ENCODE data around the gene LSP1.
A peak's percentile ranks its signal among the peaks of the same experiment; 100 is the strongest.

Gene LSP1

DNA sequence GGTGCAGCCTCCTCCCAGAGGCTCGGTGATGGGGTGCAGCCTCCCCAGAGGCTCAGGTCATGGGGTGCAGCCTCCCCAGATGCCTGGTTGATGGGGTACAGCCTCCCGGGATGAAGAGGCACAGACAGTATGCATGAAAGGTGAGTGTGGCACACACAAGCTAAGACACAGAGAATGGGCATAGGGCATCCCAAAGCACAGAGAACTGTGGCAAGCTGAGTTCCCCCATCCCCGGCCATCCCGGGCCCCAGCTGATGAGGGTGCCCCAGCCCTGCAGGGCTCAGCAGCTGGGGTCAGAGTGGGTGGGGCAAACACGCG is 22.9 kb upstream of the LSP1 start:
- no peak for DNase-seq
- H3K4me1 Mint-ChIP-seq, result peaks cover 15% of the 10 kb centered on the region
- TF ChIP-seq, protein P1, sequence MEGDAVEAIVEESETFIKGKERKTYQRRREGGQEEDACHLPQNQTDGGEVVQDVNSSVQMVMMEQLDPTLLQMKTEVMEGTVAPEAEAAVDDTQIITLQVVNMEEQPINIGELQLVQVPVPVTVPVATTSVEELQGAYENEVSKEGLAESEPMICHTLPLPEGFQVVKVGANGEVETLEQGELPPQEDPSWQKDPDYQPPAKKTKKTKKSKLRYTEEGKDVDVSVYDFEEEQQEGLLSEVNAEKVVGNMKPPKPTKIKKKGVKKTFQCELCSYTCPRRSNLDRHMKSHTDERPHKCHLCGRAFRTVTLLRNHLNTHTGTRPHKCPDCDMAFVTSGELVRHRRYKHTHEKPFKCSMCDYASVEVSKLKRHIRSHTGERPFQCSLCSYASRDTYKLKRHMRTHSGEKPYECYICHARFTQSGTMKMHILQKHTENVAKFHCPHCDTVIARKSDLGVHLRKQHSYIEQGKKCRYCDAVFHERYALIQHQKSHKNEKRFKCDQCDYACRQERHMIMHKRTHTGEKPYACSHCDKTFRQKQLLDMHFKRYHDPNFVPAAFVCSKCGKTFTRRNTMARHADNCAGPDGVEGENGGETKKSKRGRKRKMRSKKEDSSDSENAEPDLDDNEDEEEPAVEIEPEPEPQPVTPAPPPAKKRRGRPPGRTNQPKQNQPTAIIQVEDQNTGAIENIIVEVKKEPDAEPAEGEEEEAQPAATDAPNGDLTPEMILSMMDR (IDR thresholded peaks at IDR 0.05), result no peak
- H3K36me3 Mint-ChIP-seq (ENCODE audit: low read depth), result no peaks in the 10 kb centered on the region
- H3K27me3 Mint-ChIP-seq (ENCODE audit: low read depth, poor library complexity), result peaks cover 30% of the 10 kb centered on the region
- no peak overlapping the region for H3K4me3 Mint-ChIP-seq
- no peak overlapping the region for H3K27ac Mint-ChIP-seq
- no peaks in the 10 kb centered on the region for H3K9me3 Mint-ChIP-seq

DNA sequence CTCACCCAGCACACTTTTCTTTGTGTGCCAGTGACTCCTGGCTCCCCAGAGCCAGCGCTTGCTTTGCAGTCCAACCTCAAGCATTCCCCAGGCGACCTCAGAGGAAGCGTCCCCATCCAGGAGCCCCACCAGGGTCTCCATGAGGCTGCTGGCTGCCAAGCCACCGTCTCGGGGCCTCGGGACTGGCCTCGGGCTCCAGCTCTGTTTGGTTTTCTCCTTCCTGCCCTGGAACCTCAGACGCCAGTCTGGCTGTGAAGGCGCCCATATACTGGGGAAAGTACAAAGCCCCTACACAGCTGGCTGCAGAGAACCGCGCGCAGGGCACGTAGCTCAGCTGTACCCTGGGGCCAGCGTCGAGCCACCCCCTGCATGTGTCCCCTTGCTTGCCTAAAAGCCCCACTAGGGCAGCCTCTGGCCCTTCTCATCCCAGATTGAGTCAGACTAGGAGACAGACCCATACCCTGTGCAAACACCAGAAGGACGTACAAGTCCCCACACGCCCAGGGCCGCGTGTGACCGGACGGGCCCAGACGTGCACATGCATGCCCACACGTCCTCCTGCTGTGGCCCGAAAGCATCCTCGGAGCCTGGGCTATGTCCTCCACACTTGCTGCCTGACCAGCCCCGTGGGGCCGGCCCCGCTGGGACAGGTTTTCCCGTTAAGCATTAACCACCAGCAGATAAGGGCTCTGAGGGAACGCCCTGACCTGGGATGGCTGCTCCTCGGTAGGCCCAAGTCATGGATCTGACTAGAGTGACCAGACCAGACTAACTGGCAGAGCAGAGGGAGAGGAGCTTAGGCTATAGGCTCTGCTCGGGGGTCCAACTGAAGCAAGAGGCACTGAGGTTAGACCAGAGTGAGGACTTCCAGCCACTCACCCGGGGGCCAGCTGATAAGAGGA is 22.3 kb upstream of the LSP1 start:
- DNase-seq, result no peak
- peaks cover 15% of the 10 kb centered on the region for H3K4me1 Mint-ChIP-seq
- H3K36me3 Mint-ChIP-seq (ENCODE audit: low read depth), result no peaks in the 10 kb centered on the region
- no peak overlapping the region for H3K4me3 Mint-ChIP-seq
- H3K27ac Mint-ChIP-seq, result no peak overlapping the region
- H3K27me3 Mint-ChIP-seq (ENCODE audit: low read depth, poor library complexity), result peaks cover 32% of the 10 kb centered on the region
- TF ChIP-seq, protein P1 (IDR thresholded peaks at IDR 0.05), result no peak
- H3K9me3 Mint-ChIP-seq, result no peaks in the 10 kb centered on the region

DNA sequence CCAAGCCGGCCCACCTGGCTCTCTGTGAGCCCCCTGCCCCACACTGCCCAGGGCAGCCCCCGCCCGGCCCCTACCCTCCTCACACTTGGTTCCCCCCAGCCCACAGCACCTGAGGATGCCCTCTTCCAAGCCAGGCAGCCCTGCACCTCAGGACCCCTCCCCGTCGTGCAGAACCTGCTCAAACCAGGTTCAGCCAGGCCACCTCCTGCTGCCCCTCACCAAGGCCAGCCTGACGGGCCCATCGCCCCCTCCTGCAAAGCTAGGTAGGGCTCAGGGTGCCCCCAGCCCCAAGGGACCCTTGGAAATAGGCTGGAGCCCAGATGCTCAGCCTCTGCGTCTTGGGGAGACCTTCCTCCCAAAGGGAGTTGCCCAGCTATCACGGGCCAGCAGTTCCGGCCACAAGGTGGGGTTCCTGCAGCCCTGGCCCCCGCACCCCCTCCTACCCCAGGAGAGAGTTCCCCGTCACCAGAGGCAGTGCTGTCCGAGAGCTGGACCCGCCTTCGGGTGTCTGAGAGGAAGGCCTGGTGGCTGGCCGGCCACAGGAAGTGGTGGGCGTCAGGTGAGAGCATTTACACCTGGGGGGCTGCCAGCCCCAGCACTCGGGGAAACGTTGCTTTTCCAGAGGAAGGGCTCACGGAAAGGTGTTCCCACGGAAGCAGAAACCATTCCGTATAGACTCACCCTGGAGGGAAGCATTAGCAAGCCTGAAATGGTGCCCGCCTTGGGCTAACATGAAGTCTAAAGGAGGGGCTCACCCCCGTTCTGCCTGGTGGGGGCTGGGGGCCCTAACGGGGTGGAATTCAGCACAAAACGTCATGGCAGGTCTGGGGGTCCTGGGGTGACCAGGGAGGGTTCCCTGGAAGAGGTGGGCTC is 21.3 kb upstream of the LSP1 start:
- Mint-ChIP-seq H3K9me3 (no peaks in the 10 kb centered on the region), H3K27me3 (ENCODE audit: low read depth, poor library complexity) (peaks cover 33% of the 10 kb centered on the region), H3K4me3 (no peak overlapping the region), H3K27ac (no peak overlapping the region), H3K4me1 (peaks cover 15% of the 10 kb centered on the region), H3K36me3 (ENCODE audit: low read depth) (no peaks in the 10 kb centered on the region)
- no peak for DNase-seq
- TF ChIP-seq, protein P1 (IDR thresholded peaks at IDR 0.05), result no peak

DNA sequence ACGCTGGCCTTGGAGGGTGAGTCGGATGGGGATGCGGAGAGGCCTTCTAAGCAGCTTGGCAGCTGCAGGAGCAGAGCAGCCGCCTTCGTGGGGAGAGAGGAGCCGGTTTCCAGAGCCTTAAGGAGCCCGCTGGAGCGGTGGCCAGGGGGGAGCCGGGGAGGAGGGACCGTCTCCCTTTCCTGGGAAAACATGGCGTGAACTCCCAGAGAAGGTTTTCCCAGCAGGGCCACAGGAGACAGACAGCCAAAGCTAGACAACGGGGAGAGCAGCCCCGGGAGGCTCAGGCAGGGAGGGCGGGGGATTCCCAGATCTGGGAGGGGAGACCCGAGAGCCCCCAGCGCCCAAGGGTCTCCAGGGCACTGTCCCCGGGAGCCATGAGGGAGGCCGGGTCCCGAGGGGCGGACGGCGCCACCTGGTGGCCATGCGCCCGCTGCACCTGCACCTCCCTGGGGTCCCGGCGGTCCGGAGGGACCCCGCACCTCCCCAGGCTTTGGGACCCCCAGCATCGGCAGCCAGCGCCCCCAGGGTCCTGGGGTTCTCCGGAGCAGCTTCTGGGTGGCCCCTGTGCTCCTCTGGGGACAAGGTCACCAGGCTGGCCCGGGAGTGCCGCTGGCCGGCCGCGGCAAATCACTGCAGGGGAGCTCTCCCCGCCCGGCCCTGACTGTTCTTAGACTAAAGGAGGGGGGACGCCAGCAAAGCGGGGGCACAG is 20.5 kb upstream of the LSP1 start:
- peaks cover 15% of the 10 kb centered on the region for H3K4me1 Mint-ChIP-seq
- no peak overlapping the region for H3K4me3 Mint-ChIP-seq
- H3K27ac Mint-ChIP-seq, result no peak overlapping the region
- H3K36me3 Mint-ChIP-seq (ENCODE audit: low read depth), result no peaks in the 10 kb centered on the region
- no peaks in the 10 kb centered on the region for H3K9me3 Mint-ChIP-seq
- H3K27me3 Mint-ChIP-seq (ENCODE audit: low read depth, poor library complexity), result peaks cover 33% of the 10 kb centered on the region
- TF ChIP-seq, protein P1 (IDR thresholded peaks at IDR 0.05), result peak; percentile 96
- DNase-seq, result peak; percentile 88

DNA sequence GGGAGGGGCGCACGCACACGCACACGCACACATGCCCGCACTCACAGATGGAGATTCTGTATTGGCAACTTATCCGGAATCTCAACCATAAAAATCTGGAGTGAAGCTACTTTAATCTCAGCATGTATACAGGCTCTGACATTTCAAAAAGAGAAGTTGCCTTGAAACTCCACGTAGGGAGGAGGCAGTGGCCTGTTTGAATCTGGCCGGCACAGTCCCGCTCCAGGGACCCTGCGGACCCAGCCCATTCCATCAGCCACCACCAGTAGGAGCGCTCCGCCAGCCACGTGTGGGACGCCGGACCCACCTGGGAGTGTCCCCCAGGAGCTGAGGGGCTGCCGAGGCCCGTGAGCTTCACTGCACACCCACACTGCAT is 20.0 kb upstream of the LSP1 start:
- TF ChIP-seq, protein P1 (IDR thresholded peaks at IDR 0.05), result no peak
- Mint-ChIP-seq H3K4me1 (peaks cover 15% of the 10 kb centered on the region), H3K9me3 (no peaks in the 10 kb centered on the region), H3K27me3 (ENCODE audit: low read depth, poor library complexity) (peaks cover 32% of the 10 kb centered on the region), H3K36me3 (ENCODE audit: low read depth) (no peaks in the 10 kb centered on the region), H3K27ac (no peak overlapping the region), H3K4me3 (no peak overlapping the region)
- no peak for DNase-seq
